H9 (cell line): Measurements from ENCODE around the gene DNMT3B. TPM values are rescaled to one million over a fixed set of nuclear protein-coding genes. Genes with fewer than 3 reads are reported as not detected.
A peak's percentile ranks its signal among the peaks of the same experiment; 100 is the strongest.

Experiments used
- DNase-seq: peaks from one replicate; pipeline ENCODE4 v3.0.0-alpha.2; 2017
- H2AFZ ChIP-seq: one replicate; pipeline ENCODE4 v1.6.1; 2013; ENCODE audit warnings: mild to moderate bottlenecking, low read length, control low read depth, moderate library complexity
- H2AK5ac ChIP-seq: 2 replicates; pipeline ENCODE4 v1.6.1; 2013; ENCODE audit warnings: low read length, control low read depth, mixed read lengths; ENCODE audit not compliant: insufficient read length
- H2BK120ac ChIP-seq: one replicate; pipeline ENCODE4 v1.6.1; 2013; ENCODE audit warnings: low read depth, mild to moderate bottlenecking, low read length, control low read depth, inconsistent platforms; ENCODE audit not compliant: poor library complexity, severe bottlenecking
- H2BK12ac ChIP-seq: 2 replicates; pipeline ENCODE4 v1.6.1; 2013; ENCODE audit warnings: low read length, control low read depth, mixed read lengths, low read depth; ENCODE audit not compliant: insufficient read length
- H2BK15ac ChIP-seq: 2 replicates; pipeline ENCODE4 v1.6.1; 2013; ENCODE audit warnings: low read depth, low read length, control low read depth
- H2BK20ac ChIP-seq: one replicate; pipeline ENCODE4 v1.6.1; 2013; ENCODE audit warnings: low read depth, mild to moderate bottlenecking, low read length, control low read depth, inconsistent platforms; ENCODE audit not compliant: poor library complexity, severe bottlenecking
- H2BK5ac ChIP-seq: 2 replicates; pipeline ENCODE4 v1.6.1; 2013; ENCODE audit warnings: low read length, control low read depth, mixed read lengths; ENCODE audit not compliant: insufficient read length
- H3K14ac ChIP-seq: 2 replicates; pipeline ENCODE4 v1.6.1; 2013; ENCODE audit warnings: low read length, control low read depth; ENCODE audit not compliant: insufficient read depth
- H3K18ac ChIP-seq: 2 replicates; pipeline ENCODE4 v1.6.1; 2013; ENCODE audit warnings: low read depth, mild to moderate bottlenecking, mixed read lengths, low read length, control low read depth; ENCODE audit not compliant: insufficient read length
- H3K23ac ChIP-seq: 2 replicates; pipeline ENCODE4 v1.6.1; 2013; ENCODE audit warnings: low read length, control low read depth, mixed read lengths, low read depth; ENCODE audit not compliant: insufficient read length
- H3K23me2 ChIP-seq: 2 replicates; pipeline ENCODE4 v1.6.1; 2013; ENCODE audit warnings: low read depth, mild to moderate bottlenecking, mixed read lengths, low read length, control low read depth; ENCODE audit not compliant: insufficient read length, poor library complexity, severe bottlenecking
- H3K27ac ChIP-seq: 2 replicates; pipeline ENCODE4 v1.5.1; 2013; ENCODE audit warnings: low read length, control low read depth, mixed read lengths, low read depth; ENCODE audit not compliant: insufficient read length
- H3K27me3 ChIP-seq: 2 replicates; pipeline ENCODE4 v1.6.1; 2013; ENCODE audit warnings: low read length, control low read depth, inconsistent platforms; ENCODE audit not compliant: insufficient read depth
- H3K4ac ChIP-seq: 2 replicates; pipeline ENCODE4 v1.6.1; 2013; ENCODE audit warnings: low read depth, mild to moderate bottlenecking, control low read depth, inconsistent platforms, low read length, moderate library complexity
- H3K4me1 ChIP-seq: 2 replicates; pipeline ENCODE4 v1.6.1; 2013; ENCODE audit warnings: low read length, control low read depth, inconsistent platforms; ENCODE audit not compliant: insufficient read depth
- H3K4me2 ChIP-seq: 2 replicates; pipeline ENCODE4 v1.6.1; 2013; ENCODE audit warnings: low read length, control low read depth, mixed read lengths; ENCODE audit not compliant: insufficient read length, insufficient read depth
- H3K56ac ChIP-seq: 2 replicates; pipeline ENCODE4 v1.6.1; 2013; ENCODE audit warnings: low read depth, mild to moderate bottlenecking, mixed read lengths, low read length, control low read depth; ENCODE audit not compliant: insufficient read length
- H3K79me1 ChIP-seq: 2 replicates; pipeline ENCODE4 v1.6.1; 2013; ENCODE audit warnings: low read depth, mild to moderate bottlenecking, moderate library complexity, low read length, control low read depth, inconsistent platforms; ENCODE audit not compliant: insufficient read depth, poor library complexity, severe bottlenecking
- H3K79me2 ChIP-seq: 2 replicates; pipeline ENCODE4 v1.6.1; 2013; ENCODE audit warnings: low read length, control low read depth, inconsistent platforms; ENCODE audit not compliant: insufficient read depth
- H3K9ac ChIP-seq: 2 replicates; pipeline ENCODE4 v1.6.1; 2013; ENCODE audit warnings: low read length, control low read depth, mixed read lengths; ENCODE audit not compliant: insufficient read length; ENCODE audit errors: extremely low read depth
- H3K9me3 ChIP-seq: one replicate; pipeline ENCODE4 v1.6.1; 2013; ENCODE audit warnings: low read depth, low read length, inconsistent platforms; ENCODE audit not compliant: control insufficient read depth
- H3T11ph ChIP-seq: one replicate; pipeline ENCODE4 v1.6.1; 2013; ENCODE audit warnings: mild to moderate bottlenecking, low read length, control low read depth, inconsistent platforms
- H4K20me1 ChIP-seq: one replicate; pipeline ENCODE4 v1.6.1; 2013; ENCODE audit not compliant: control insufficient read depth, insufficient read length, insufficient read depth
- H4K5ac ChIP-seq: 2 replicates; pipeline ENCODE4 v1.6.1; 2013; ENCODE audit warnings: low read depth, mild to moderate bottlenecking, mixed read lengths, low read length, control low read depth; ENCODE audit not compliant: insufficient read length
- H4K8ac ChIP-seq: replicated peaks from 2 replicates; pipeline ENCODE4 v1.6.1; 2013; ENCODE audit warnings: low read length, control low read depth, mixed read lengths, low read depth; ENCODE audit not compliant: insufficient read length
- H4K91ac ChIP-seq: 2 replicates; pipeline ENCODE4 v1.6.1; 2013; ENCODE audit warnings: low read depth, mild to moderate bottlenecking, moderate library complexity, mixed read lengths, low read length, control low read depth; ENCODE audit not compliant: insufficient read length
- H3K27ac Mint-ChIP-seq, 3 experiments: 2 replicates in 2 of 3; 3 replicates in 1 of 3; pipeline ENCODE4 v1.8.0; 2020 to 2021; ENCODE audit warnings: mixed read lengths in 3 of 3, mild to moderate bottlenecking in 1 of 3, moderate library complexity in 1 of 3
- H3K27me3 Mint-ChIP-seq: 2 replicates; pipeline ENCODE4 v1.8.0; 2021; ENCODE audit warnings: low read depth, mild to moderate bottlenecking, moderate library complexity, mixed read lengths
- H3K36me3 Mint-ChIP-seq, 3 experiments: 2 replicates in 2 of 3; 3 replicates in 1 of 3; pipeline ENCODE4 v1.8.0; 2020 to 2021; ENCODE audit warnings: low read depth in 3 of 3, mixed read lengths in 3 of 3; ENCODE audit not compliant: insufficient read depth in 1 of 3
- H3K4me1 Mint-ChIP-seq, 2 experiments: 2 replicates each; pipeline ENCODE4 v1.8.0; 2020; ENCODE audit warnings: mixed read lengths in 2 of 2
- H3K4me3 Mint-ChIP-seq, 2 experiments: 2 replicates in 1 of 2; 3 replicates in 1 of 2; pipeline ENCODE4 v1.8.0; 2020 to 2021; ENCODE audit warnings: mild to moderate bottlenecking in 2 of 2, mixed read lengths in 2 of 2, moderate library complexity in 1 of 2
- H3K9me3 Mint-ChIP-seq, 2 experiments: 2 replicates in 1 of 2; 3 replicates in 1 of 2; pipeline ENCODE4 v1.8.0; 2020; ENCODE audit warnings: mild to moderate bottlenecking in 2 of 2, mixed read lengths in 2 of 2, moderate library complexity in 1 of 2
- CTCF ChIP-seq: fragments of 200-600 bp; sonication (generic); conservative IDR thresholded peaks from 3 replicates; pipeline ENCODE4 v1.8.0; 2021; ENCODE audit warnings: antibody characterized with exemption, mild to moderate bottlenecking
- WGBS: extraction: QIAGEN DNeasy Blood & Tissue Kit; methylation state at CpG from one replicate; pipeline ENCODE4 v1.1.7; 2013; ENCODE audit warnings: missing lambda C conversion rate, low lambda C conversion rate, mixed read lengths; ENCODE audit not compliant: insufficient read length; ENCODE audit errors: extremely low coverage; 5-methylcytosine and 5-hydroxymethylcytosine counted together
- total RNA-seq: library from RNA; stranded (reverse); gene quantifications from 2 replicates; pipeline ENCODE4 v1.2.1, GENCODE V29; 2021

Gene DNMT3B
- total RNA-seq, 1 experiment from 2014 or later = 980 TPM

GRCh38 chr20:32830437-32830836 is 68.3 kb downstream of the DNMT3B start:
- H2BK15ac ChIP-seq = no peak overlapping the region
- DNase-seq = no peak
- Mint-ChIP-seq H3K27ac (peak overlapping the region in 1 of 3 experiments; percentile 49; a peak in 2 of 7 replicates), H3K9me3 (no peaks in the 10 kb centered on the region), H3K27me3 (no peaks in the 10 kb centered on the region), H3K4me1 (peaks cover 6 to 9% of the 10 kb centered on the region in 2 experiments; a peak in 3 of 4 replicates), H3K36me3 (peaks cover 45 to 89% (median 75%) of the 10 kb centered on the region in 3 experiments; a peak in 6 of 7 replicates), H3K4me3 (no peak overlapping the region)
- H4K5ac ChIP-seq = no peak overlapping the region
- H2AFZ ChIP-seq = no peak overlapping the region
- no peak overlapping the region for H3K14ac ChIP-seq
- H3K4ac ChIP-seq = no peak overlapping the region
- no peaks in the 10 kb centered on the region for H3K4me1 ChIP-seq
- no peak overlapping the region for H3K4me2 ChIP-seq
- TF ChIP-seq CTCF = no peak
- H4K8ac ChIP-seq = no peak overlapping the region
- no peak overlapping the region for H2BK5ac ChIP-seq
- H2AK5ac ChIP-seq = no peak overlapping the region
- H4K91ac ChIP-seq = no peak overlapping the region
- peaks cover 7% of the 10 kb centered on the region for H3K79me1 ChIP-seq
- no peak overlapping the region for H3K27ac ChIP-seq
- peaks cover 6% of the 10 kb centered on the region; the same call in 1 of the 2 replicates for H3K79me2 ChIP-seq
- H2BK120ac ChIP-seq = no peak overlapping the region
- H3K9ac ChIP-seq = no peak overlapping the region
- H2BK20ac ChIP-seq = no peak overlapping the region
- H4K20me1 ChIP-seq = no peaks in the 10 kb centered on the region
- no peak overlapping the region for H3K56ac ChIP-seq
- no peak overlapping the region for H3K23ac ChIP-seq
- no peak overlapping the region for H3T11ph ChIP-seq
- H3K9me3 ChIP-seq = no peaks in the 10 kb centered on the region
- H3K18ac ChIP-seq = no peak overlapping the region
- no peak overlapping the region for H2BK12ac ChIP-seq
- no peaks in the 10 kb centered on the region for H3K27me3 ChIP-seq
- WGBS = no CpG with 5 or more reads among the region's 3 CpGs
- H3K23me2 ChIP-seq = no peaks in the 10 kb centered on the region
